ENCODE measurements around the gene IMMP1L.

Gene IMMP1L

DNA sequence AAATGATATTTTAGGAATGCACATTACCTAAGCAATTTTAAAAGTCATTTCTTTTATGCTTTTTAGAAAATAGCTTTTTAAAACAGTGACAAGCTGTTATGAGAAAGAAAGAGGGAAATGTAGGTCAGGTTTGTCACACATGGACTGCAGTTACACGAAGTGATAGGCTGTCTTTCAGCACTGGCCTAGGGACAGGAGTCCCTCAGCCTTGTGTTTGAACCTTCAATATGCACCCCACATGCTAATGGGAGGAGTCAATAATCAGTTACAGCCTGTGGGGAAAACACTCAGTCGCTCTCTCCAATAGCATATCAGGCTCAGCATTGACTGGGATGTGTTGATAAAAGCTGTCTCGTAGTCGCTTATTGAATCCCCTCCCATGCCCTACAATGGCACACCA, 94.0 kb downstream of the IMMP1L start:
- Histone ChIP-seq H2BK12ac (ENCODE audit: low read length) (no peak overlapping the region), H2BK120ac (ENCODE audit: low read depth, low read length) (no peak overlapping the region), H3K79me1 (ENCODE audit: low read depth, low read length) (no peaks in the 10 kb centered on the region), H4K91ac (ENCODE audit: low read depth, low read length, poor library complexity) (no peak overlapping the region), H3K4me2 (ENCODE audit: insufficient read depth, low read length, poor library complexity, severe bottlenecking) (no peak overlapping the region), H3K14ac (ENCODE audit: low read length) (peak overlapping the region; percentile 47), H3K9ac (ENCODE audit: low read depth, low read length, poor library complexity) (no peak overlapping the region), H3K27ac (replicated peaks; ENCODE audit: low read length) (no peak overlapping the region), H3K36me3 (replicated peaks in 1 of 2; ENCODE audit: control insufficient read depth in 2 of 2, insufficient read depth in 2 of 2, low read length in 2 of 2) (peaks cover 2 to 13% of the 10 kb centered on the region in 2 donors), H2BK5ac (ENCODE audit: low read length) (no peak overlapping the region), H3K9me3 (replicated peaks in 1 of 2; ENCODE audit: control insufficient read depth in 2 of 2, insufficient read depth in 1 of 2, low read depth in 1 of 2, low read length in 2 of 2) (peaks cover 4 to 8% of the 10 kb centered on the region in 2 donors), H3K18ac (ENCODE audit: low read length) (peak overlapping the region; percentile 48), H3K4ac (ENCODE audit: low read length) (no peak overlapping the region), H3K27me3 (ENCODE audit: control insufficient read depth in 3 of 3, insufficient read depth in 3 of 3, low read depth in 1 of 3, low read length in 3 of 3) (no peaks in the 10 kb centered on the region), H3K4me1 (ENCODE audit: control insufficient read depth in 2 of 2, insufficient read depth in 1 of 2, low read depth in 1 of 2, low read length in 2 of 2) (peaks cover 2 to 18% of the 10 kb centered on the region in 2 donors), H2AFZ (ENCODE audit: low read length) (no peak overlapping the region), H2BK15ac (ENCODE audit: low read length) (no peak overlapping the region), H3K23ac (ENCODE audit: low read depth, low read length, poor library complexity) (no peak overlapping the region), H2AK5ac (ENCODE audit: low read depth, low read length) (no peak overlapping the region), H3K4me3 (ENCODE audit: low read length in 2 of 2) (no peak overlapping the region), H4K8ac (ENCODE audit: low read depth, low read length) (no peak overlapping the region)
- DNase-seq (ENCODE audit: low spot score): no peak
- no CpG with 5 or more reads among the region's 4 CpGs for WGBS, 2 donors (ENCODE audit: extremely low coverage in 2 of 2, insufficient read length in 2 of 2, insufficient replicate concordance in 1 of 2)

DNA sequence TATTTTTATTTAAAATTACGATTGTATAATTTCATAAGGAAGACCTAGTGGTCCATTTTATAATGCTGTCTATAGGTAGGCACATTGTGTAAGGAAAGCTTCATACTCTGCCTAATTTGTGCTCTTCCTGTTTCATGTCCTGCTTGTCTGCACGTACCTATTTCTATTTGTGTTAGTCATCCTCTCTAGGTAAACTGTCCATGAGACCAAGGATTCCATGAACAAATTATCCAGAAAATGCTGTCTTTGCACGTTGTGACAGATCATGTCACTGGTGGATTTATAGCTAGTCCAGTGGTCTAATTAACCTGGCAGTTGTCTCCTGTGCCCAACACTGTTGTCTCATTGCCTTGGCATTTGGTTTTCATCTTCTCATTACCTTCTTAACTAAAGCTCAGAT, 95.1 kb downstream of the IMMP1L start:
- peaks cover 4 to 10% of the 10 kb centered on the region in 2 donors for H3K9me3 ChIP-seq (replicated peaks in 1 of 2; ENCODE audit: control insufficient read depth in 2 of 2, insufficient read depth in 1 of 2, low read depth in 1 of 2, low read length in 2 of 2)
- H3K36me3 ChIP-seq (replicated peaks in 1 of 2; ENCODE audit: control insufficient read depth in 2 of 2, insufficient read depth in 2 of 2, low read length in 2 of 2): peaks cover 2 to 13% of the 10 kb centered on the region in 2 donors
- no peak overlapping the region for H2BK5ac ChIP-seq (ENCODE audit: low read length)
- no peaks in the 10 kb centered on the region for H3K27me3 ChIP-seq (ENCODE audit: control insufficient read depth in 3 of 3, insufficient read depth in 3 of 3, low read depth in 1 of 3, low read length in 3 of 3)
- H3K4me3 ChIP-seq (ENCODE audit: low read length in 2 of 2): no peak overlapping the region
- no peak overlapping the region for H4K8ac ChIP-seq (ENCODE audit: low read depth, low read length)
- H2BK15ac ChIP-seq (ENCODE audit: low read length): no peak overlapping the region
- WGBS, 2 donors (ENCODE audit: extremely low coverage in 2 of 2, insufficient read length in 2 of 2, insufficient replicate concordance in 1 of 2): 100% methylated on average over 1 of the region's 3 CpGs; no CpG with 5 or more reads in 1 of the 2 donors
- H2BK12ac ChIP-seq (ENCODE audit: low read length): no peak overlapping the region
- H3K27ac ChIP-seq (replicated peaks; ENCODE audit: low read length): no peak overlapping the region
- no peak overlapping the region for H2AFZ ChIP-seq (ENCODE audit: low read length)
- H3K9ac ChIP-seq (ENCODE audit: low read depth, low read length, poor library complexity): no peak overlapping the region
- no peak overlapping the region for H3K23ac ChIP-seq (ENCODE audit: low read depth, low read length, poor library complexity)
- no peak overlapping the region for H2BK120ac ChIP-seq (ENCODE audit: low read depth, low read length)
- no peak overlapping the region for H3K4ac ChIP-seq (ENCODE audit: low read length)
- no peak overlapping the region for H3K14ac ChIP-seq (ENCODE audit: low read length)
- DNase-seq (ENCODE audit: low spot score): no peak
- no peak overlapping the region for H4K91ac ChIP-seq (ENCODE audit: low read depth, low read length, poor library complexity)
- no peaks in the 10 kb centered on the region for H3K79me1 ChIP-seq (ENCODE audit: low read depth, low read length)
- peaks cover 2 to 13% of the 10 kb centered on the region in 2 donors for H3K4me1 ChIP-seq (ENCODE audit: control insufficient read depth in 2 of 2, insufficient read depth in 1 of 2, low read depth in 1 of 2, low read length in 2 of 2)
- H2AK5ac ChIP-seq (ENCODE audit: low read depth, low read length): no peak overlapping the region
- H3K4me2 ChIP-seq (ENCODE audit: insufficient read depth, low read length, poor library complexity, severe bottlenecking): no peak overlapping the region
- no peak overlapping the region for H3K18ac ChIP-seq (ENCODE audit: low read length)

DNA sequence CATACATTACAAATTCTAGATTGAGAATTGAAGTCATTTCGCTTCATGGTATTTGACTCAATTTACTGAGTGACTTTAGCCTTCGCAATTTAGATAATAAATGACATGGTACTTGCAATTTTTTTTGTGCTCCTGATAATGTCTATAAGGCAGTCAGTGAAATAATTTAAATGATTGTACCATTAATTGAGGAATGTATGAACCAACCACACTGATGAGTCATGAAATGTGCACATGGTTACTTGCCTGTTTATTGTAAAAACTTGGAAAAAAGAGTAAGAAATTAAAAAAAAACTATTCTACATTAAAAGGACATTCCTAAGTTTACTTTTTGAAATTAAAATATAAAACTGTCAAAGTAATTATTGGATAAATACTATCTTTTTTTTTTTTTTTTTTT, 96.5 kb downstream of the IMMP1L start:
- H3K27ac ChIP-seq (replicated peaks; ENCODE audit: low read length): no peak overlapping the region
- no peak overlapping the region for H4K8ac ChIP-seq (ENCODE audit: low read depth, low read length)
- H3K27me3 ChIP-seq (ENCODE audit: control insufficient read depth in 3 of 3, insufficient read depth in 3 of 3, low read depth in 1 of 3, low read length in 3 of 3): no peaks in the 10 kb centered on the region
- peaks cover 2 to 11% of the 10 kb centered on the region in 2 donors for H3K4me1 ChIP-seq (ENCODE audit: control insufficient read depth in 2 of 2, insufficient read depth in 1 of 2, low read depth in 1 of 2, low read length in 2 of 2)
- no peak overlapping the region for H3K9ac ChIP-seq (ENCODE audit: low read depth, low read length, poor library complexity)
- no peak overlapping the region for H3K23ac ChIP-seq (ENCODE audit: low read depth, low read length, poor library complexity)
- H2BK12ac ChIP-seq (ENCODE audit: low read length): no peak overlapping the region
- peaks cover 2 to 13% of the 10 kb centered on the region in 2 donors for H3K36me3 ChIP-seq (replicated peaks in 1 of 2; ENCODE audit: control insufficient read depth in 2 of 2, insufficient read depth in 2 of 2, low read length in 2 of 2)
- no peak overlapping the region for H3K14ac ChIP-seq (ENCODE audit: low read length)
- H3K18ac ChIP-seq (ENCODE audit: low read length): no peak overlapping the region
- H3K4me2 ChIP-seq (ENCODE audit: insufficient read depth, low read length, poor library complexity, severe bottlenecking): no peak overlapping the region
- no peaks in the 10 kb centered on the region for H3K79me1 ChIP-seq (ENCODE audit: low read depth, low read length)
- H2BK120ac ChIP-seq (ENCODE audit: low read depth, low read length): no peak overlapping the region
- WGBS, 2 donors (ENCODE audit: extremely low coverage in 2 of 2, insufficient read length in 2 of 2, insufficient replicate concordance in 1 of 2): no CpG with 5 or more reads among the region's 2 CpGs
- peaks cover 4 to 10% of the 10 kb centered on the region in 2 donors for H3K9me3 ChIP-seq (replicated peaks in 1 of 2; ENCODE audit: control insufficient read depth in 2 of 2, insufficient read depth in 1 of 2, low read depth in 1 of 2, low read length in 2 of 2)
- no peak overlapping the region for H2BK15ac ChIP-seq (ENCODE audit: low read length)
- no peak overlapping the region for H3K4ac ChIP-seq (ENCODE audit: low read length)
- DNase-seq (ENCODE audit: low spot score): no peak
- no peak overlapping the region for H4K91ac ChIP-seq (ENCODE audit: low read depth, low read length, poor library complexity)
- no peak overlapping the region for H2BK5ac ChIP-seq (ENCODE audit: low read length)
- no peak overlapping the region for H2AK5ac ChIP-seq (ENCODE audit: low read depth, low read length)
- no peak overlapping the region for H2AFZ ChIP-seq (ENCODE audit: low read length)
- no peak overlapping the region for H3K4me3 ChIP-seq (ENCODE audit: low read length in 2 of 2)

DNA sequence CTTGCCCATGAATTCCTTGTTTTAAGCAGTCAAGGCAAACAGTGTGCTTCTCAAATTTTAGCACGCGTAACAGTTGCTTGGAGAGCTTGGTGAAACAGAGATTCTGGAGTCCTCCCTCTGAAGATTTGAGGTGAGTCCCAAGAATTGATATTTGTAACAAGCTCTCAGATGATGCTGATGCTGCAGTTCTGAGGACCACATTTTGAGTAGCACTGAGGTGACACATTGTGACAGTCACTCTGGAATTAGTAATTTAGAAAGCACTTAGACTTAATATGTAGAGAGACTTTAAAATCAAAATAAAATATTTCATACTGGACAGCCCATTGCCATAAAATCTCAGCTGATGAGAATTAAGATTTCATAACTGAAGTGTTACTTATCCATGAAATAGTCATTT, 101.2 kb downstream of the IMMP1L start:
- Histone ChIP-seq H3K23ac (ENCODE audit: low read depth, low read length, poor library complexity) (no peak overlapping the region), H3K4me3 (ENCODE audit: low read length in 2 of 2) (no peak overlapping the region), H2BK120ac (ENCODE audit: low read depth, low read length) (no peak overlapping the region), H2AFZ (ENCODE audit: low read length) (no peak overlapping the region), H4K91ac (ENCODE audit: low read depth, low read length, poor library complexity) (no peak overlapping the region), H3K18ac (ENCODE audit: low read length) (no peak overlapping the region), H2BK12ac (ENCODE audit: low read length) (no peak overlapping the region), H3K4me2 (ENCODE audit: insufficient read depth, low read length, poor library complexity, severe bottlenecking) (no peak overlapping the region), H2BK15ac (ENCODE audit: low read length) (no peak overlapping the region), H3K14ac (ENCODE audit: low read length) (no peak overlapping the region), H3K27me3 (ENCODE audit: control insufficient read depth in 3 of 3, insufficient read depth in 3 of 3, low read depth in 1 of 3, low read length in 3 of 3) (no peaks in the 10 kb centered on the region), H3K4me1 (ENCODE audit: control insufficient read depth in 2 of 2, insufficient read depth in 1 of 2, low read depth in 1 of 2, low read length in 2 of 2) (no peaks in the 10 kb centered on the region), H3K36me3 (replicated peaks in 1 of 2; ENCODE audit: control insufficient read depth in 2 of 2, insufficient read depth in 2 of 2, low read length in 2 of 2) (peaks cover 0 to 2% of the 10 kb centered on the region in 2 donors), H3K79me1 (ENCODE audit: low read depth, low read length) (no peaks in the 10 kb centered on the region), H4K8ac (ENCODE audit: low read depth, low read length) (no peak overlapping the region), H2AK5ac (ENCODE audit: low read depth, low read length) (no peak overlapping the region), H3K4ac (ENCODE audit: low read length) (no peak overlapping the region), H3K27ac (replicated peaks; ENCODE audit: low read length) (no peak overlapping the region), H3K9me3 (replicated peaks in 1 of 2; ENCODE audit: control insufficient read depth in 2 of 2, insufficient read depth in 1 of 2, low read depth in 1 of 2, low read length in 2 of 2) (peaks cover 4 to 10% of the 10 kb centered on the region in 2 donors), H2BK5ac (ENCODE audit: low read length) (no peak overlapping the region), H3K9ac (ENCODE audit: low read depth, low read length, poor library complexity) (no peak overlapping the region)
- WGBS, 2 donors (ENCODE audit: extremely low coverage in 2 of 2, insufficient read length in 2 of 2, insufficient replicate concordance in 1 of 2): no CpG with 5 or more reads among the region's 2 CpGs
- DNase-seq (ENCODE audit: low spot score): no peak
